DND-41 (cell line): ENCODE measurements around the gene DNAH5.

Source experiments
- CTCF ChIP-seq: IDR thresholded peaks from 2 replicates; pipeline ENCODE4 v1.5.1; 2012; ENCODE audit warnings: borderline replicate concordance, low read length, moderate library complexity, mild to moderate bottlenecking; ENCODE audit not compliant: poor library complexity, severe bottlenecking; ENCODE audit errors: extremely low read depth
- EZH2 ChIP-seq: IDR thresholded peaks from 3 replicates; pipeline ENCODE4 v1.6.1; 2012; ENCODE audit warnings: borderline replicate concordance, low read depth, mild to moderate bottlenecking, moderate library complexity, low read length, inconsistent platforms; ENCODE audit not compliant: severe bottlenecking

DNA sequence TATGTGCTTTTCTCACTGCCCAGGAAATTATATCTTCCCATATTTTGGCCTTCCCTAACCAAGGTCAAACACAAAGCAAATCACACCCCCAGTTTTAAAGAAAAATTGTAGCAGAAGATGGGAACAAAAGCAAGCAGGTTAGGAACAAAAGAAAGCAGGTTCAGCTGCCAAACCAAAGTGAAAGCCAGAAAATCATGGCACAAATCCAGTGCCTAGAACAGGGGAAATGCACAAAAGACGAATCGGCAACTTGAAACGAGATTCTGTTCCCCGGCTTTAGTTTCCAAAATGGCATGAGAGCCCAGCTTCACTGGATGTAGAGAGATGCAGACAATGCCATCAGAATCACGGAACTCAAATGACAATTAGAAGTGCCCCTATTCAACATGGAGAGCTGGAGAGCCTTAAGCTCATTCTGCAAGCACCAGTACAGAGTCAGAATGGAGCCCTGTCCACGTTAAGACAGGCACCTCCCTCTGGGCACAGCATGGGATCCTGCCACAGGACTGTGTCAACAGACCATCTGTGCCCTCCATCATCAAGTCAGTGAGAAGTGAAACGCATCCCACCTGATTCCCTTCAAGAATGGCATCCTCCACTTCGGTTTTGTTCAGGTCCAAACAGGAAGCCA lies 13.8 kb downstream of the DNAH5 start:
- no peak for TF ChIP-seq CTCF
- no peak for TF ChIP-seq EZH2
